Lower leg skin (tissue), 4 donors: Measurements from ENCODE around the gene WT1. TPM values are rescaled to one million over a fixed set of nuclear protein-coding genes. Genes with fewer than 3 reads are reported as not detected.

ENCODE experiments used
- DNase-seq, 2 donors: peaks; one replicate each; pipeline ENCODE4 v3.0.0-alpha.2; 2019; ENCODE audit warnings: low spot score in 2 of 2
- H3K4me3 ChIP-seq: fragments of 200-600 bp; sonication (generic); 2 replicates; pipeline ENCODE4 v1.5.1; 2017; ENCODE audit warnings: mild to moderate bottlenecking, low read depth; ENCODE audit not compliant: poor library complexity, severe bottlenecking
- CTCF ChIP-seq, 3 donors: fragments of 450-650 bp; IDR thresholded peaks; one replicate each; pipeline ENCODE4 v1.5.1; 2016; ENCODE audit warnings: antibody characterized with exemption in 3 of 3, mild to moderate bottlenecking in 3 of 3, moderate library complexity in 2 of 3
- POLR2A ChIP-seq, 2 donors: fragments of 450-650 bp; IDR thresholded peaks; one replicate each; pipeline ENCODE4 v1.6.1; 2016 to 2017; ENCODE audit warnings: antibody characterized with exemption in 2 of 2, mild to moderate bottlenecking in 1 of 2, moderate library complexity in 1 of 2
- WGBS, 2 donors: methylation state at CpG; one replicate each; pipeline ENCODE4 v1.1.5; 2018; 5-methylcytosine and 5-hydroxymethylcytosine counted together
- intact Hi-C: fragments of 100-400 bp; cut with DNase I; formaldehyde crosslinking; loops from one replicate; pipeline ENCODE4 v1.15.0; 2023; ENCODE audit warnings: low total_unique reads
- total RNA-seq, 4 donors: library from RNA; depleted of rRNA; stranded (reverse); fragments of >200 nt; gene quantifications; one replicate each; pipeline ENCODE4 v1.1.0, GENCODE V29; 2016

The WT1 gene
- total RNA-seq, 4 donors from 2014 or later = not detected

GRCh38 chr11:32444186-32444585 is 8.8 kb upstream of the WT1 start:
- intact Hi-C loops = no loop called here
- WGBS, 2 donors = 83 to 84% methylated on average over 4 of the region's 4 CpGs
- no peak for DNase-seq

GRCh38 chr11:32440916-32441315 is 5.6 kb upstream of the WT1 start:
- TF ChIP-seq POLR2A (IDR thresholded peaks at IDR 0.05) (no peak), CTCF (IDR thresholded peaks at IDR 0.05) (no peak)
- DNase-seq = no peak
- no peak overlapping the region for H3K4me3 ChIP-seq
- 17 to 18% methylated on average over 9 of the region's 9 CpGs for WGBS, 2 donors
- intact Hi-C loops = no loop called here

More at GRCh38 chr11:32444186-32444585, 8.8 kb upstream of the WT1 start:
- no peak overlapping the region for H3K4me3 ChIP-seq
- TF ChIP-seq POLR2A (IDR thresholded peaks at IDR 0.05) (no peak), CTCF (IDR thresholded peaks at IDR 0.05) (no peak)

GRCh38 chr11:32440312-32440908 is 5.1 kb upstream of the WT1 start:
- H3K4me3 ChIP-seq = no peak overlapping the region
- no peak for DNase-seq
- intact Hi-C loops = no loop called here
- TF ChIP-seq CTCF (IDR thresholded peaks at IDR 0.05) (no peak), POLR2A (IDR thresholded peaks at IDR 0.05) (no peak)
- WGBS, 2 donors = 27 to 30% methylated on average over 6 of the region's 6 CpGs

GRCh38 chr11:32439501-32440210 is 4.3 kb upstream of the WT1 start:
- WGBS, 2 donors = 8 to 13% methylated on average over 21 of the region's 21 CpGs
- H3K4me3 ChIP-seq = no peak overlapping the region
- TF ChIP-seq POLR2A (IDR thresholded peaks at IDR 0.05) (no peak), CTCF (IDR thresholded peaks at IDR 0.05) (no peak)
- intact Hi-C loops = no loop called here
- DNase-seq = no peak

GRCh38 chr11:32438866-32439489 is 3.6 kb upstream of the WT1 start:
- no peak for DNase-seq
- intact Hi-C loops = no loop called here
- WGBS, 2 donors = 4% methylated on average over 33 to 45 of the region's 47 CpGs
- no peak overlapping the region for H3K4me3 ChIP-seq
- TF ChIP-seq CTCF (IDR thresholded peaks at IDR 0.05) (no peak), POLR2A (IDR thresholded peaks at IDR 0.05) (no peak)
